ENCODE data around the gene MX1.

GRCh38 chr21:41429925-41430491, 4.0 kb downstream of the MX1 start:
- TF ChIP-seq POLR2A (IDR thresholded peaks at IDR 0.05; ENCODE audit: low read length) (no peak), GATA1 (IDR thresholded peaks at IDR 0.05; ENCODE audit: low read depth, low read length) (no peak)

Measured in erythroblast (primary cell).